HFF-Myc (cell line): Measurements from ENCODE around the gene MYL6B.

Source experiments
- DNase-seq: peaks from one replicate; pipeline ENCODE4 v3.0.0-alpha.2; 2011; ENCODE audit warnings: low read depth; ENCODE audit errors: extremely low read depth
- H3K4me3 ChIP-seq: replicated peaks from 2 replicates; pipeline ENCODE4 v1.5.1; 2011; ENCODE audit warnings: low read depth, mild to moderate bottlenecking, control low read depth, low read length
- CTCF ChIP-seq: IDR thresholded peaks from 2 replicates; pipeline ENCODE4 v1.5.1; 2012; ENCODE audit warnings: mild to moderate bottlenecking, low read depth, low read length, control low read depth; ENCODE audit errors: missing control alignments

MYL6B gene

DNA sequence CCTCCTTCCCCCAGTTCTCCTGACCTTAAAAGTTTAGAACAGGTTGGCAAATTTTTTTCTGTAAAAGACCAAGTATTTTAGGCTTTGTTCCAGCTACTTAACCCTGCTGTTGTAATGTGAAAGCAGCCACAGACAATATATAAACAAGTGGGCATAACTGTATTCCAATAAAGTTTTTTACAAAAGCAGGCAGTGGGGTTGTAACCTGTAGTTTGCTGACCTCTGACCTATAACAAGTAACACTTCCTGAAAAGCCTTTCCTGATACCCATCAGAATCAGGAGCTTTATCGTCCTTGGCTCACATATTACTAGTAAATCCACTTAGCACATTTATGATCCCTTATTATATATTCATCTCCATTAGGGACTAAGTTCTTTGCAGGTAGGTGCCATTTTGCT lies 50.0 kb downstream of the MYL6B start:
- DNase-seq = no peak
- no peak for TF ChIP-seq CTCF
- no peak overlapping the region for H3K4me3 ChIP-seq

GRCh38 chr12:56202838-56203237 lies 50.5 kb downstream of the MYL6B start:
- no peak for DNase-seq
- no peak for TF ChIP-seq CTCF
- H3K4me3 ChIP-seq = no peak overlapping the region

- H3K4me3 ChIP-seq = no peak overlapping the region
- no peak for TF ChIP-seq CTCF
- DNase-seq = no peak
These were observed 51.9 kb downstream of the MYL6B start for GRCh38 chr12:56204275-56204674.

- TF ChIP-seq CTCF = no peak
- no peak for DNase-seq
- no peak overlapping the region for H3K4me3 ChIP-seq
These were observed 53.1 kb downstream of the MYL6B start for GRCh38 chr12:56205445-56205844.

DNA sequence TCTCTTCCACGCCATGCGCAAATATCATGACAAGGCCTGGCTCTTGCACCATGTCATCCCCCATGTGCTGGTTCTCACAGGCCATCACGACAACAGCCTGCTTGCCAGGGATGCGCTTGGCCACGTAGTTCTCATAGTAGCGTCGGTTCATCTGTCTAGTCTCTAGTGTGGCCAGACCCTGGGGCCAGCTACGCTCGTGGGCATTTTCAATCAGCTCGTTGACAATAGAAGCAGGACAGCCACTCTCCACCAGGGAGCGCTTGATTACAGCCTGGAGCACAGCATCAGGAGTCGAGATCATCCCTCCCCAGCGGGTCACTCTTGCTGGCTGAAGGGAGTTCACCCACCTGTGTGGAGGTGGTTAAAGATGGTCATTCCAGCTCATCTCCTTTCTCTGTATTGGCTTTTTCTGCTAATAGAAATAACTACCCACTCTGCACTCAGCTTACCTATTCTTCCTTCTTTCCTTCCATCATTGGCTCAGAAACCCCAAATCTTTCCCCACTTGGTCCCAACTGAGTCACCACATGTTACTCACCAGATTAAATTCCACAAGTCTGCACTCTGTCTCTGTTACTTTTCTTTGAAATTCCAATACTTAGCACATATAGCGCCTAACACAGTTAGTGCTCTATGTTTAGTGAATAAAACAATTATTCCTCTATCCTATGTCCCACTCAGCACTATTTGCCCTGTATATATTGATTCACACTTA lies 54.2 kb downstream of the MYL6B start:
- no peak for DNase-seq
- H3K4me3 ChIP-seq = no peak overlapping the region
- TF ChIP-seq CTCF = peak; percentile 75
